Measurements from ENCODE around the gene GCG.

The GCG gene

GRCh38 chr2:162185541-162186232 lies 33.6 kb upstream of the GCG start:
- no peak for DNase-seq (ENCODE audit: low read depth)
- H3K4me3 ChIP-seq (ENCODE audit: low read length): no peak overlapping the region
- TF ChIP-seq, protein P1, sequence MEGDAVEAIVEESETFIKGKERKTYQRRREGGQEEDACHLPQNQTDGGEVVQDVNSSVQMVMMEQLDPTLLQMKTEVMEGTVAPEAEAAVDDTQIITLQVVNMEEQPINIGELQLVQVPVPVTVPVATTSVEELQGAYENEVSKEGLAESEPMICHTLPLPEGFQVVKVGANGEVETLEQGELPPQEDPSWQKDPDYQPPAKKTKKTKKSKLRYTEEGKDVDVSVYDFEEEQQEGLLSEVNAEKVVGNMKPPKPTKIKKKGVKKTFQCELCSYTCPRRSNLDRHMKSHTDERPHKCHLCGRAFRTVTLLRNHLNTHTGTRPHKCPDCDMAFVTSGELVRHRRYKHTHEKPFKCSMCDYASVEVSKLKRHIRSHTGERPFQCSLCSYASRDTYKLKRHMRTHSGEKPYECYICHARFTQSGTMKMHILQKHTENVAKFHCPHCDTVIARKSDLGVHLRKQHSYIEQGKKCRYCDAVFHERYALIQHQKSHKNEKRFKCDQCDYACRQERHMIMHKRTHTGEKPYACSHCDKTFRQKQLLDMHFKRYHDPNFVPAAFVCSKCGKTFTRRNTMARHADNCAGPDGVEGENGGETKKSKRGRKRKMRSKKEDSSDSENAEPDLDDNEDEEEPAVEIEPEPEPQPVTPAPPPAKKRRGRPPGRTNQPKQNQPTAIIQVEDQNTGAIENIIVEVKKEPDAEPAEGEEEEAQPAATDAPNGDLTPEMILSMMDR (conservative IDR thresholded peaks at IDR 0.05; ENCODE audit: low read length): no peak

- no peak overlapping the region for H3K4me3 ChIP-seq (ENCODE audit: low read length)
- TF ChIP-seq, protein P1 (conservative IDR thresholded peaks at IDR 0.05; ENCODE audit: low read length): no peak
- no peak for DNase-seq (ENCODE audit: low read depth)
Measured at GRCh38 chr2:162184821-162185450, 32.9 kb upstream of the GCG start.

GRCh38 chr2:162184359-162184758 lies 32.3 kb upstream of the GCG start:
- H3K4me3 ChIP-seq (ENCODE audit: low read length): no peak overlapping the region
- TF ChIP-seq, protein P1 (conservative IDR thresholded peaks at IDR 0.05; ENCODE audit: low read length): no peak
- DNase-seq (ENCODE audit: low read depth): no peak

DNA sequence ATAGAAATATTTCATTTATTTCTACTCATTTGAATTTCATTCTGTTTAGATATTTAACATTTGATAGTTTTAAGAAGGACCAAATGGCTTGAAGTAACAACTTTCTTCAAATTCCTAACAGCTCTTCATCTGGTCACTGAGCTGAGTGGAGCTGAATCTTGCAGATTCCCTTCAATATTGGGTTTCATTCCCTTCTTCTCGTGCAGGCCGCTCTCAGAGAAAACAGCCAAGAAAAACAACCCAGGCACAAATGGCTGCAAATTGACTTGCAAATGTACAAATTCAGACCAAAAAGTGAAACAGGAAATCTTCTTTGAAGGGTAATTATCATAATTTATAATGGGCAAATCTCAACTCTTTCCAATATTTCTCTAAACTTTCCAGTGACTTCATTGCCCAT lies 30.3 kb upstream of the GCG start:
- H3K4me3 ChIP-seq (ENCODE audit: low read length): no peak overlapping the region
- DNase-seq (ENCODE audit: low read depth): peak; percentile 13
- TF ChIP-seq, protein P1 (conservative IDR thresholded peaks at IDR 0.05; ENCODE audit: low read length): no peak

- no peak for DNase-seq (ENCODE audit: low read depth)
- no peak overlapping the region for H3K4me3 ChIP-seq (ENCODE audit: low read length)
Measured at GRCh38 chr2:162177301-162177700, 25.3 kb upstream of the GCG start.

DNA sequence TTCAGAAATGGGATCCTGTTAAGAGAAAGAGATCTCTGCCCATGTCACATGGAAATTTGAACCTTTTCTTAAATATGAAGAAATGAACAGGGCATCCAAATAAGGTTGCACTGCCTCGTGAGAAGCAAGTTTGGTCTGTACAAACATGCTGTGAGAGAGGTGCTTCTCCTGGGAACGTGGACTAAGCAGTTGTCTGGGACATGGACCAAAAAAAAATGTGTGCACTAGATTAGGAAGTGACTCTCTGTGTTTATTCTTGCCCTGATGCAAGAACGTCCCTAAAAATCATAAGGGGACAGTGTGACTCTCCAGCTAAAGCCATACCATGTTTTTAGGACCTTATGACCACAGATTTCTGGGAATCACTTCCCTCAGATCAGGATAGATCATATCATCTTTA lies 23.7 kb upstream of the GCG start:
- peak; percentile 15 for DNase-seq (ENCODE audit: low read depth)
- TF ChIP-seq, protein P1 (conservative IDR thresholded peaks at IDR 0.05; ENCODE audit: low read length): no peak
- no peak overlapping the region for H3K4me3 ChIP-seq (ENCODE audit: low read length)

More at GRCh38 chr2:162177301-162177700, 25.3 kb upstream of the GCG start:
- TF ChIP-seq, protein P1 (conservative IDR thresholded peaks at IDR 0.05; ENCODE audit: low read length): no peak

- H3K4me3 ChIP-seq (ENCODE audit: low read length): no peak overlapping the region
- TF ChIP-seq, protein P1 (conservative IDR thresholded peaks at IDR 0.05; ENCODE audit: low read length): no peak
- DNase-seq (ENCODE audit: low read depth): peak; percentile 14
Measured at GRCh38 chr2:162174746-162175145, 22.7 kb upstream of the GCG start.

All from AG10803 (cell line).